Amniotic epithelial cell (primary cell): ENCODE results near the gene MYZAP.

Source experiments
- DNase-seq: peaks from one replicate; pipeline ENCODE4 v3.0.0-alpha.2; 2010; ENCODE audit warnings: low read depth

The MYZAP gene

GRCh38 chr15:57698991-57699390 is 107.3 kb downstream of the MYZAP start:
- DNase-seq, result no peak

GRCh38 chr15:57703387-57703786 is 111.7 kb downstream of the MYZAP start:
- peak; percentile 82 for DNase-seq

- no peak for DNase-seq
Observed at GRCh38 chr15:57704441-57704840, 112.7 kb downstream of the MYZAP start.

GRCh38 chr15:57705746-57706404 is 114.2 kb downstream of the MYZAP start:
- no peak for DNase-seq

- DNase-seq, result peak; percentile 99
Observed at GRCh38 chr15:57706405-57707209, 114.9 kb downstream of the MYZAP start, which contains the start of gene POLR2M. Gene POLR2M (plus strand): TSS chr15:57706714. CDS start chr15:57706843, 129 bp downstream.

GRCh38 chr15:57708047-57708446 is 116.3 kb downstream of the MYZAP start:
- peak; percentile 52 for DNase-seq

GRCh38 chr15:57718309-57718708 is 126.6 kb downstream of the MYZAP start:
- DNase-seq, result no peak

GRCh38 chr15:57720867-57721266 is 129.2 kb downstream of the MYZAP start:
- DNase-seq, result peak; percentile 37

- peak; percentile 39 for DNase-seq
Observed at GRCh38 chr15:57726411-57726810, 134.7 kb downstream of the MYZAP start.

- no peak for DNase-seq
Observed at GRCh38 chr15:57727031-57727430, 135.3 kb downstream of the MYZAP start.

- peak; percentile 35 for DNase-seq
Observed at GRCh38 chr15:57728436-57728835, 136.7 kb downstream of the MYZAP start.

- no peak for DNase-seq
Observed at GRCh38 chr15:57730876-57731275, 139.2 kb downstream of the MYZAP start.

GRCh38 chr15:57731530-57732103 is 139.9 kb downstream of the MYZAP start:
- DNase-seq, result no peak

GRCh38 chr15:57732526-57733331 is 141.0 kb downstream of the MYZAP start:
- DNase-seq, result peak; percentile 48

- no peak for DNase-seq
Observed at GRCh38 chr15:57734860-57735259, 143.2 kb downstream of the MYZAP start.
